H1 (cell line): Measurements from ENCODE around the gene IL12RB2. TPM values are rescaled to one million over a fixed set of nuclear protein-coding genes. Genes with fewer than 3 reads are reported as not detected.

ENCODE experiments used
- CTCF ChIA-PET: fragments of 300-600 bp; sonication (Branson Sonifier 250); formaldehyde crosslinking; loops from one replicate; lab custom pipeline; 2021; ENCODE audit not compliant: partially characterized antibody; lab: Charles Lee
- POLR2A ChIA-PET: fragments of 300-600 bp; sonication (Branson Sonifier 250); formaldehyde crosslinking; loops from one replicate; lab custom pipeline; 2021; ENCODE audit warnings: inconsistent platforms; ENCODE audit not compliant: partially characterized antibody; lab: Charles Lee
- DNase-seq, 2 experiments: peaks; one replicate each; pipeline versions ENCODE4 v3.0.0 to v3.0.0-alpha.2; 2010 to 2022; ENCODE audit warnings: low spot score in 2 of 2, low read depth in 1 of 2, mixed read lengths in 1 of 2
- FAIRE-seq: peaks from 2 replicates; lab custom pipeline; 2011; peaks lifted over from hg19 to GRCh38; lab: Jason Lieb, UNC
- H2AFZ ChIP-seq: 2 replicates; pipeline ENCODE4 v1.8.1; 2012; ENCODE audit warnings: low read length, inconsistent platforms
- H2AK5ac ChIP-seq: 2 replicates; pipeline ENCODE4 v1.6.1; 2013; ENCODE audit warnings: low read depth, low read length
- H2BK120ac ChIP-seq: replicated peaks from 2 replicates; pipeline ENCODE3; 2013; ENCODE audit warnings: low read depth, low read length, inconsistent platforms
- H2BK12ac ChIP-seq: 2 replicates; pipeline ENCODE4 v1.6.1; 2013; ENCODE audit warnings: low read depth, low read length
- H2BK15ac ChIP-seq: 2 replicates; pipeline ENCODE4 v1.6.1; 2013; ENCODE audit warnings: low read length
- H2BK20ac ChIP-seq: 2 replicates; pipeline ENCODE4 v1.6.1; 2013; ENCODE audit warnings: low read length
- H2BK5ac ChIP-seq: 2 replicates; pipeline ENCODE4 v1.6.1; 2013; ENCODE audit warnings: low read depth, low read length
- H3K14ac ChIP-seq: 2 replicates; pipeline ENCODE4 v1.6.1; 2013; ENCODE audit warnings: inconsistent platforms; ENCODE audit not compliant: insufficient read length
- H3K18ac ChIP-seq: 2 replicates; pipeline ENCODE4 v1.6.1; 2013; ENCODE audit warnings: low read length; ENCODE audit errors: extremely low read depth
- H3K23ac ChIP-seq: 2 replicates; pipeline ENCODE4 v1.6.1; 2013; ENCODE audit warnings: inconsistent platforms; ENCODE audit not compliant: insufficient read length
- H3K23me2 ChIP-seq: 2 replicates; pipeline ENCODE4 v1.6.1; 2013; ENCODE audit warnings: low read depth, low read length
- H3K27ac ChIP-seq: 2 replicates; pipeline ENCODE4 v1.6.1; 2011; ENCODE audit warnings: low read depth, low read length, inconsistent platforms
- H3K27me3 ChIP-seq, 4 experiments: replicated peaks in 1 of 4; 1 replicate in 1 of 4; 2 replicates in 3 of 4; pipeline versions ENCODE4 v1.6.1 to v1.8.1; 2011 to 2013; ENCODE audit warnings: low read length in 3 of 4, mild to moderate bottlenecking in 3 of 4, inconsistent platforms in 2 of 4, mixed read lengths in 2 of 4, moderate library complexity in 1 of 4; ENCODE audit not compliant: control insufficient read depth in 3 of 4, insufficient read depth in 3 of 4; ENCODE audit errors: extremely low read depth in 1 of 4
- H3K36me3 ChIP-seq, 4 experiments: 2 replicates each; pipeline versions ENCODE4 v1.6.1 to v1.8.1; 2011 to 2013; ENCODE audit warnings: mild to moderate bottlenecking in 4 of 4, low read length in 3 of 4, moderate library complexity in 2 of 4, control low read depth in 1 of 4, inconsistent platforms in 1 of 4; ENCODE audit not compliant: insufficient read depth in 4 of 4, control insufficient read depth in 2 of 4
- H3K4ac ChIP-seq: replicated peaks from 2 replicates; pipeline ENCODE3; 2013; ENCODE audit warnings: low read length, low read depth, mixed read lengths, inconsistent platforms; ENCODE audit not compliant: insufficient read length
- H3K4me1 ChIP-seq, 4 experiments: replicated peaks in 1 of 4; 1 replicate in 1 of 4; 2 replicates in 3 of 4; pipeline versions ENCODE4 v1.6.1 to v1.8.1; 2011 to 2013; ENCODE audit warnings: low read length in 3 of 4, inconsistent platforms in 2 of 4, mixed read lengths in 1 of 4; ENCODE audit not compliant: insufficient read depth in 4 of 4, control insufficient read depth in 3 of 4
- H3K4me2 ChIP-seq, 2 experiments: 2 replicates each; pipeline versions ENCODE4 v1.6.1 to v1.8.1; 2011 to 2013; ENCODE audit warnings: low read depth in 2 of 2, low read length in 2 of 2, control low read depth in 1 of 2, inconsistent platforms in 1 of 2, mild to moderate bottlenecking in 1 of 2; ENCODE audit not compliant: insufficient read depth in 1 of 2
- H3K4me3 ChIP-seq, 4 experiments: fragments of 200-600, 300-600 bp in 1 of 4; sonication (generic), shearing (Covaris generic), sonication (Bioruptor Twin) in 1 of 4; 2 replicates each; pipeline versions ENCODE4 v1.5.1 to v1.8.1; 2011 to 2016; ENCODE audit warnings: low read length in 4 of 4, low read depth in 3 of 4, control low read depth in 2 of 4, inconsistent platforms in 2 of 4, mild to moderate bottlenecking in 2 of 4, mixed read lengths in 1 of 4, moderate library complexity in 1 of 4; ENCODE audit not compliant: insufficient read depth in 2 of 4; ENCODE audit errors: extremely low read depth in 1 of 4
- H3K56ac ChIP-seq: replicated peaks from 2 replicates; pipeline ENCODE3; 2013; ENCODE audit warnings: low read depth, mild to moderate bottlenecking, mixed read lengths, low read length, inconsistent platforms; ENCODE audit not compliant: insufficient read length
- H3K79me1 ChIP-seq: 2 replicates; pipeline ENCODE4 v1.6.1; 2013; ENCODE audit warnings: low read depth, low read length, control low read depth
- H3K79me2 ChIP-seq, 2 experiments: 2 replicates each; pipeline versions ENCODE4 v1.6.1 to v1.8.1; 2012 to 2013; ENCODE audit warnings: low read length in 2 of 2, mild to moderate bottlenecking in 2 of 2, inconsistent platforms in 1 of 2; ENCODE audit not compliant: insufficient read depth in 2 of 2, control insufficient read depth in 1 of 2
- H3K9ac ChIP-seq, 4 experiments: replicated peaks in 1 of 4; 1 replicate in 1 of 4; 2 replicates in 3 of 4; pipeline versions ENCODE4 v1.6.1 to v1.8.1; 2011 to 2013; ENCODE audit warnings: low read depth in 3 of 4, low read length in 3 of 4, control low read depth in 2 of 4, mild to moderate bottlenecking in 2 of 4, moderate library complexity in 2 of 4, inconsistent platforms in 1 of 4; ENCODE audit errors: extremely low read depth in 1 of 4
- H3K9me3 ChIP-seq, 2 experiments: 2 replicates each; pipeline versions ENCODE4 v1.6.1 to v1.8.1; 2012 to 2013; ENCODE audit warnings: mild to moderate bottlenecking in 2 of 2, moderate library complexity in 2 of 2, control low read depth in 1 of 2, inconsistent platforms in 1 of 2, low read depth in 1 of 2, low read length in 1 of 2, mixed read lengths in 1 of 2; ENCODE audit not compliant: insufficient read depth in 2 of 2
- H4K20me1 ChIP-seq, 2 experiments: replicated peaks in 1 of 2; 2 replicates each; pipeline versions ENCODE3 to v1.8.1; 2011 to 2013; ENCODE audit warnings: inconsistent platforms in 2 of 2, low read length in 2 of 2, mild to moderate bottlenecking in 1 of 2; ENCODE audit not compliant: insufficient read depth in 2 of 2, control insufficient read depth in 1 of 2
- H4K5ac ChIP-seq: 2 replicates; pipeline ENCODE4 v1.6.1; 2013; ENCODE audit warnings: low read length, low read depth, mixed read lengths, inconsistent platforms; ENCODE audit not compliant: insufficient read length
- H4K8ac ChIP-seq: 2 replicates; pipeline ENCODE4 v1.8.0; 2013; ENCODE audit warnings: mild to moderate bottlenecking, moderate library complexity, low read length, inconsistent platforms; ENCODE audit not compliant: insufficient read depth; ENCODE audit errors: extremely low read depth
- H4K91ac ChIP-seq: replicated peaks from 2 replicates; pipeline ENCODE3; 2013; ENCODE audit warnings: low read length, mixed read lengths, inconsistent platforms; ENCODE audit not compliant: insufficient read length
- KDM5A ChIP-seq: fragments of 200-600 bp; IDR thresholded peaks from 2 replicates; pipeline ENCODE4 v1.7.1; 2012; ENCODE audit warnings: mild to moderate bottlenecking, low read length, inconsistent platforms, mixed read lengths
- RAD21 ChIP-seq, 2 experiments: IDR thresholded peaks in 1 of 2; conservative IDR thresholded peaks in 1 of 2; 2 replicates each; pipeline ENCODE4 v1.6.1; 2011; ENCODE audit warnings: low read depth in 2 of 2, low read length in 2 of 2, improper control_type of control experiment in 1 of 2, inconsistent platforms in 1 of 2, mild to moderate bottlenecking in 1 of 2, moderate library complexity in 1 of 2
- SAP30 ChIP-seq: fragments of 300-600 bp; sonication (generic); IDR thresholded peaks from 2 replicates; pipeline ENCODE4 v1.7.1; 2012; ENCODE audit warnings: low read length, moderate library complexity, mild to moderate bottlenecking, inconsistent platforms; ENCODE audit not compliant: insufficient read depth, insufficient replicate concordance
- SIRT6 ChIP-seq: IDR thresholded peaks from one replicate; pipeline ENCODE4 v1.7.1; 2012; ENCODE audit warnings: low read length, inconsistent platforms
- SP1 ChIP-seq: IDR thresholded peaks from 2 replicates; pipeline ENCODE4 v1.6.1; 2011; ENCODE audit warnings: low read depth, low read length
- SUZ12 ChIP-seq: fragments of 200-600 bp; sonication (generic); IDR thresholded peaks from 2 replicates; pipeline ENCODE4 v1.6.1; 2012; ENCODE audit warnings: mild to moderate bottlenecking, inconsistent platforms, low read length, moderate library complexity, mixed read lengths
- TAF1 ChIP-seq: IDR thresholded peaks from 2 replicates; pipeline ENCODE4 v1.6.1; 2011; ENCODE audit warnings: mild to moderate bottlenecking, low read depth, low read length
- YY1 ChIP-seq: IDR thresholded peaks from 2 replicates; pipeline ENCODE4 v1.6.1; 2011; ENCODE audit warnings: low read depth, mild to moderate bottlenecking, low read length
- WGBS, 2 experiments: shearing (Covaris generic) in 1 of 2; methylation state at CpG; one replicate each; pipeline versions ENCODE4 v1.1.6 to v1.1.7; 2013 to 2015; ENCODE audit warnings: low lambda C conversion rate in 2 of 2, mixed read lengths in 2 of 2, inconsistent platforms in 1 of 2, low coverage in 1 of 2, missing lambda C conversion rate in 1 of 2; ENCODE audit not compliant: insufficient replicate concordance in 2 of 2, insufficient coverage in 1 of 2, insufficient read length in 1 of 2; ENCODE audit errors: extremely low coverage in 1 of 2, missing lambda C conversion rate in 1 of 2; 5-methylcytosine and 5-hydroxymethylcytosine counted together
- polyA plus RNA-seq, 7 experiments: library from polyadenylated mRNA; depleted of rRNA in 3 of 7; stranded (reverse) in 5 of 7; unstranded in 2 of 7; fragments of >200 nt in 5 of 7; fragments of 200-250 nt in 2 of 7; gene quantifications; 1 replicate in 5 of 7; 2 replicates in 1 of 7; 4 replicates in 1 of 7; pipeline versions ENCODE4 v1.2.1 to v1.2.3, GENCODE V29; 2011 to 2013; ENCODE audit warnings: missing spikeins in 2 of 7, mixed read lengths in 2 of 7
- total RNA-seq: library from RNA; stranded (reverse); fragmentation: NEBNext Ultra II Directional; extraction: Animal tissue kit (Norgen Biotek cat#: 25700); gene quantifications from 2 replicates; pipeline ENCODE4 v1.2.1, GENCODE V29; 2021

The IL12RB2 gene
- total and polyA plus RNA-seq, 2 of the 8 experiments (the other 6 are each of a cell fraction or from before 2014, with no cell fraction given): 1.4 TPM

DNA sequence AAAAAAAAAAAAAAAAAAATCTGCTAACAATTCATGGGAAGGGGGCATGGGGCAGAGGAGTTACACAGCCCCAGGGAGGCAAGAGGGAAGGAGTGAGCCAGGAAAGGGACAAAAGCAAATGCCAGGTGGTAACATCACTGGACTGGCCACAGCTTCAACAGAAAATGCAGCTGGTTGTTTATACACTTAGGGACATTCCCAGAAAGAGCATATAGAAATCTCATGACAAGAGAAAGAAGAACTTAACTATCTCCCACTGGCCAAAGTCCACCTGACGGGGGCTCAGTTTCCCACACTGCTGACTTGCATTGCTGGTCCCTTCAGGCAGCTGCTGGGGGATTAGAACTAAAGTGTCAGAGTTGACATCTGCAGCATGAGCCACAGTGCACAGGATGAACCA lies 14.8 kb downstream of the IL12RB2 start:
- no peak overlapping the region for H3K4me3 ChIP-seq
- H3K23ac ChIP-seq: no peak overlapping the region
- H4K8ac ChIP-seq: no peak overlapping the region
- no peak overlapping the region for H4K5ac ChIP-seq
- no peak for DNase-seq
- no peak overlapping the region for H2BK12ac ChIP-seq
- H3K4ac ChIP-seq: no peak overlapping the region
- peaks cover 0 to 3% (median 0%) of the 10 kb centered on the region in 4 experiments; a peak in 1 of 7 replicates for H3K4me1 ChIP-seq
- no peaks in the 10 kb centered on the region for H3K23me2 ChIP-seq
- H3K56ac ChIP-seq: no peak overlapping the region
- H3K14ac ChIP-seq: no peak overlapping the region
- WGBS, 2 experiments: 93% methylated on average over 1 of the region's 1 CpG; no CpG with 5 or more reads in 1 of the 2 experiments
- no peak overlapping the region for H2BK20ac ChIP-seq
- H2BK120ac ChIP-seq: no peak overlapping the region
- H3K27ac ChIP-seq: no peak overlapping the region
- POLR2A ChIA-PET: no interaction called here
- no peak overlapping the region for H4K91ac ChIP-seq
- FAIRE-seq: no peak
- no peaks in the 10 kb centered on the region for H3K27me3 ChIP-seq
- no peak overlapping the region for H2AFZ ChIP-seq
- no peaks in the 10 kb centered on the region for H3K79me1 ChIP-seq
- H2AK5ac ChIP-seq: no peak overlapping the region
- no peak overlapping the region for H2BK15ac ChIP-seq
- H3K79me2 ChIP-seq: no peaks in the 10 kb centered on the region
- CTCF ChIA-PET: interaction anchor here (1.2 kb wide), 1 partner anchor 109 kb away, joined by 6 read pairs; no protein-coding TSS in a partner anchor
- H2BK5ac ChIP-seq: no peak overlapping the region
- no peaks in the 10 kb centered on the region for H3K36me3 ChIP-seq
- no peaks in the 10 kb centered on the region; a peak in 1 of 4 replicates for H3K9me3 ChIP-seq
- no peak overlapping the region for H3K9ac ChIP-seq
- no peak overlapping the region for H3K18ac ChIP-seq
- TF ChIP-seq RAD21 (IDR thresholded peaks at IDR 0.05 in 1 of 2, conservative IDR thresholded peaks at IDR 0.05 in 1 of 2; ENCODE audit: low read depth in 2 of 2, low read length in 2 of 2) (no peak), SAP30 (no peak), SP1 (no peak), SIRT6 (no peak), YY1 (no peak), KDM5A (no peak), TAF1 (no peak), SUZ12 (no peak)
- no peak overlapping the region for H3K4me2 ChIP-seq
- H4K20me1 ChIP-seq: no peaks in the 10 kb centered on the region
